ENCODE data around the gene ANKRD33B. TPM values are rescaled to one million over a fixed set of nuclear protein-coding genes. Genes with fewer than 3 reads are reported as not detected.

Gene ANKRD33B
- total RNA-seq, 1 experiment from 2014 or later: 0.75 TPM

DNA sequence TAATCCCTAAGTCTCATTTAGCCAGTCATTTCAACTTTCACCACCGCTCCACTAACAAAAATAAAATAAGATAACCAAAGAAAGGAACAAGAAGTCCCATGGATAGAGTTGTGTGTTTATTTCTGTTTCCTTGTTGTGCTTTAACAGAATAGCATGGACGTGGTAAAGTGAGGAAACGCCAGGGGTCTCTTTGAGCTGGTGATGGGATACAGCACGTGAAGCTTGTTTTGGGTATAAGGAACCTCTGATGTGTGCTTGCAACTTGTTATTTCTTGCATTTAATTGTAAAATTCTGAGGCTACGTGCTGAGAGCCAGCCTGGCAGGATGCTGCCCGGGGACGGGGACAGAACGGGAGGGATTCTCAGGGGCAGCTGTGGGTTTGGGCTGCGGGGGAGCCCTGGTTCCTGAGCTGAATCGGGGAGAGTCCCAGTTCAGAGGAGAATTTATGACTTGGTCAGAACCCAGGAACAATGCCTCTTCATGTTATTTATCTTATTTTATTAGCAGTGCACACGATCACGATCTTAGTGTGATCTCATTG is 63.4 kb downstream of the ANKRD33B start:
- POLR2A ChIA-PET (ENCODE audit: low non-redundant PET): no interaction called here
- TF ChIP-seq EZH2 (IDR thresholded peaks at IDR 0.05; ENCODE audit: borderline replicate concordance, low read depth, low read length, poor library complexity, severe bottlenecking): no peak
- TF ChIP-seq, protein P1, sequence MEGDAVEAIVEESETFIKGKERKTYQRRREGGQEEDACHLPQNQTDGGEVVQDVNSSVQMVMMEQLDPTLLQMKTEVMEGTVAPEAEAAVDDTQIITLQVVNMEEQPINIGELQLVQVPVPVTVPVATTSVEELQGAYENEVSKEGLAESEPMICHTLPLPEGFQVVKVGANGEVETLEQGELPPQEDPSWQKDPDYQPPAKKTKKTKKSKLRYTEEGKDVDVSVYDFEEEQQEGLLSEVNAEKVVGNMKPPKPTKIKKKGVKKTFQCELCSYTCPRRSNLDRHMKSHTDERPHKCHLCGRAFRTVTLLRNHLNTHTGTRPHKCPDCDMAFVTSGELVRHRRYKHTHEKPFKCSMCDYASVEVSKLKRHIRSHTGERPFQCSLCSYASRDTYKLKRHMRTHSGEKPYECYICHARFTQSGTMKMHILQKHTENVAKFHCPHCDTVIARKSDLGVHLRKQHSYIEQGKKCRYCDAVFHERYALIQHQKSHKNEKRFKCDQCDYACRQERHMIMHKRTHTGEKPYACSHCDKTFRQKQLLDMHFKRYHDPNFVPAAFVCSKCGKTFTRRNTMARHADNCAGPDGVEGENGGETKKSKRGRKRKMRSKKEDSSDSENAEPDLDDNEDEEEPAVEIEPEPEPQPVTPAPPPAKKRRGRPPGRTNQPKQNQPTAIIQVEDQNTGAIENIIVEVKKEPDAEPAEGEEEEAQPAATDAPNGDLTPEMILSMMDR (conservative IDR thresholded peaks at IDR 0.05; ENCODE audit: low read depth, low read length): no peak
- Histone ChIP-seq H3K9me3 (ENCODE audit: low read depth, low read length, poor library complexity, severe bottlenecking) (no peaks in the 10 kb centered on the region), H3K27ac (ENCODE audit: low read depth, low read length, poor library complexity, severe bottlenecking) (no peak overlapping the region), H3K36me3 (ENCODE audit: insufficient read depth, low read length, poor library complexity, severe bottlenecking) (no peaks in the 10 kb centered on the region), H3K4me1 (ENCODE audit: insufficient read depth, low read length, poor library complexity, severe bottlenecking) (peaks cover 6% of the 10 kb centered on the region), H3K4me3 (ENCODE audit: low read depth, low read length, poor library complexity, severe bottlenecking) (peak overlapping the region; percentile 34), H3K27me3 (replicated peaks; ENCODE audit: insufficient read depth, low read depth, low read length, poor library complexity) (no peaks in the 10 kb centered on the region)
- intact Hi-C loops (cut with micrococcal nuclease; ENCODE audit: unreplicated experiment): loop anchor here (1.0 kb wide), 1 partner anchor 175 kb away; no protein-coding TSS in a partner anchor
- BruUV-seq (replicated peaks): no TSS peak
- CTCF ChIA-PET: interaction anchor here (0.6 to 1.9 kb wide), 8 partner anchors 65 to 343 kb away, joined by 3 to 29 read pairs (median 4); no protein-coding TSS in a partner anchor
- no peak for DNase-seq (ENCODE audit: low spot score)

DNA sequence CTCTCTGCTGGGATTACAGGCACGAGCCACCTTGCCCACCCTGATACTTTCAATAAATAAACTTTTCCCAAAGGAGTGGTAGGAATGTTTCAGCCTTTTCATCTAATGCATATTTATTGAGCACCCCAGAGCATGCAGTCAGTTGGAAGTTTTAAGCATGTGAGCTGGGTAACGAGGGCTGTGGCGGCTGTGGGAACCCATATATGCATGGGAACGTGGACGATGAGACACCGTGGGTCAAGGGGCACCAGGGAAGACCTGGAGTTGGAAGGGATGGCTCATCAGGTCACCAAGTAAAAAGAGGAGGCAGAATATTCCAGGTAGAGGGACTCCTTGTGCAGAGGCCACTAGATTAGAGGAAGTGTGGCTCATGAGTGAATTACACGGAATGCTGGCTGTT is 64.7 kb downstream of the ANKRD33B start:
- ChIA-PET CTCF (interaction anchor here (1.1 to 1.9 kb wide), 3 partner anchors 176 to 344 kb away, joined by 3 to 29 read pairs (median 18); no protein-coding TSS in a partner anchor), POLR2A (ENCODE audit: low non-redundant PET) (no interaction called here)
- no peak for DNase-seq (ENCODE audit: low spot score)
- H3K4me1 ChIP-seq (ENCODE audit: insufficient read depth, low read length, poor library complexity, severe bottlenecking): peaks cover 6% of the 10 kb centered on the region
- H3K36me3 ChIP-seq (ENCODE audit: insufficient read depth, low read length, poor library complexity, severe bottlenecking): no peaks in the 10 kb centered on the region
- H3K9me3 ChIP-seq (ENCODE audit: low read depth, low read length, poor library complexity, severe bottlenecking): no peaks in the 10 kb centered on the region
- H3K27me3 ChIP-seq (replicated peaks; ENCODE audit: insufficient read depth, low read depth, low read length, poor library complexity): no peaks in the 10 kb centered on the region
- no peak overlapping the region for H3K27ac ChIP-seq (ENCODE audit: low read depth, low read length, poor library complexity, severe bottlenecking)
- no TSS peak for BruUV-seq (replicated peaks)
- no peak overlapping the region for H3K4me3 ChIP-seq (ENCODE audit: low read depth, low read length, poor library complexity, severe bottlenecking)
- TF ChIP-seq, protein P1 (conservative IDR thresholded peaks at IDR 0.05; ENCODE audit: low read depth, low read length): no peak
- no peak for TF ChIP-seq EZH2 (IDR thresholded peaks at IDR 0.05; ENCODE audit: borderline replicate concordance, low read depth, low read length, poor library complexity, severe bottlenecking)
- intact Hi-C loops (cut with micrococcal nuclease; ENCODE audit: unreplicated experiment): loop anchor here (1.0 kb wide), 1 partner anchor 344 kb away; no protein-coding TSS in a partner anchor

DNA sequence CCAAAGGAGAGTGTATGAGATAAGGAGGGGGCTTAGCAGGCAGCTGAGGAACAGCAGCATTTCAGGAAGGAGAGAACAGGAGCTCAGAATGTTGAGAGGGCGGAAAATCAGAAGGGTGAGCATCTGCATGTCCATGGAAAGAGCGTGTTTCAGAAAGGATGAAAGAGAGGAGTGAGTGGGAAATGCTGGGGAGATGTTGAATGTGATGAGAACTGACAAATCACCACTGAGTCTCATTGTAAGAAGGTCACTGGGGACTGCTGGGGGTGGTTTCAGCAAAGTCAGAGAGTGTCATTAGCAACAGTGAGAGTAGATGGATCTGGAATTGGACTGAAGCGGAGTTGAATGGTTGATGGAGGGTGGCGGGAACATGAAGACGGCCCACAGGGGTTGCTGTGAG is 65.8 kb downstream of the ANKRD33B start:
- ChIA-PET CTCF (interaction anchor here (1.1 kb wide), 1 partner anchor 177 kb away, joined by 3 read pairs; no protein-coding TSS in a partner anchor), POLR2A (ENCODE audit: low non-redundant PET) (no interaction called here)
- no peaks in the 10 kb centered on the region for H3K9me3 ChIP-seq (ENCODE audit: low read depth, low read length, poor library complexity, severe bottlenecking)
- H3K27ac ChIP-seq (ENCODE audit: low read depth, low read length, poor library complexity, severe bottlenecking): no peak overlapping the region
- BruUV-seq (replicated peaks): no TSS peak
- no peaks in the 10 kb centered on the region for H3K36me3 ChIP-seq (ENCODE audit: insufficient read depth, low read length, poor library complexity, severe bottlenecking)
- no peak overlapping the region for H3K4me3 ChIP-seq (ENCODE audit: low read depth, low read length, poor library complexity, severe bottlenecking)
- intact Hi-C loops (cut with micrococcal nuclease; ENCODE audit: unreplicated experiment): no loop called here
- no peak for TF ChIP-seq EZH2 (IDR thresholded peaks at IDR 0.05; ENCODE audit: borderline replicate concordance, low read depth, low read length, poor library complexity, severe bottlenecking)
- TF ChIP-seq, protein P1 (conservative IDR thresholded peaks at IDR 0.05; ENCODE audit: low read depth, low read length): no peak
- H3K4me1 ChIP-seq (ENCODE audit: insufficient read depth, low read length, poor library complexity, severe bottlenecking): peaks cover 6% of the 10 kb centered on the region
- no peak for DNase-seq (ENCODE audit: low spot score)
- no peaks in the 10 kb centered on the region for H3K27me3 ChIP-seq (replicated peaks; ENCODE audit: insufficient read depth, low read depth, low read length, poor library complexity)

All from A673 (cell line).